Activated naive CD4-positive, alpha-beta T cell treated with anti-CD3 and anti-CD28 coated beads, Interleukin-2, amount 50 U/mL, for 24 hours (primary cell): ENCODE results near the gene RABGAP1.
A peak's percentile ranks its signal among the peaks of the same experiment; 100 is the strongest.

ENCODE experiments used
- H3K27ac Mint-ChIP-seq: one replicate; pipeline ENCODE4 v1.8.0; 2021; ENCODE audit warnings: mild to moderate bottlenecking, mixed read lengths
- H3K27me3 Mint-ChIP-seq: one replicate; pipeline ENCODE4 v1.8.0; 2021; ENCODE audit warnings: mixed read lengths
- H3K36me3 Mint-ChIP-seq: one replicate; pipeline ENCODE4 v1.8.0; 2021; ENCODE audit warnings: mixed read lengths
- H3K4me1 Mint-ChIP-seq: one replicate; pipeline ENCODE4 v1.8.0; 2021; ENCODE audit warnings: mixed read lengths
- H3K4me3 Mint-ChIP-seq: one replicate; pipeline ENCODE4 v1.8.0; 2021; ENCODE audit warnings: mild to moderate bottlenecking, mixed read lengths
- H3K9me3 Mint-ChIP-seq: one replicate; pipeline ENCODE4 v1.8.0; 2021; ENCODE audit warnings: mixed read lengths

Gene RABGAP1

GRCh38 chr9:123070198-123070597 is 129.4 kb downstream of the RABGAP1 start:
- H3K9me3 Mint-ChIP-seq, result no peaks in the 10 kb centered on the region

GRCh38 chr9:123072407-123072995 is 131.7 kb downstream of the RABGAP1 start:
- peaks cover 9% of the 10 kb centered on the region for H3K36me3 Mint-ChIP-seq
- no peaks in the 10 kb centered on the region for H3K27me3 Mint-ChIP-seq
- H3K4me3 Mint-ChIP-seq, result no peak overlapping the region
- H3K4me1 Mint-ChIP-seq, result no peaks in the 10 kb centered on the region
- no peaks in the 10 kb centered on the region for H3K9me3 Mint-ChIP-seq
- no peak overlapping the region for H3K27ac Mint-ChIP-seq

More at GRCh38 chr9:123070198-123070597, 129.4 kb downstream of the RABGAP1 start:
- Mint-ChIP-seq H3K27ac (no peak overlapping the region), H3K4me1 (no peaks in the 10 kb centered on the region), H3K4me3 (no peak overlapping the region), H3K36me3 (peaks cover 15% of the 10 kb centered on the region), H3K27me3 (no peaks in the 10 kb centered on the region)

- peaks cover 8% of the 10 kb centered on the region for H3K36me3 Mint-ChIP-seq
Measured at GRCh38 chr9:123073441-123073840, 132.6 kb downstream of the RABGAP1 start.

DNA sequence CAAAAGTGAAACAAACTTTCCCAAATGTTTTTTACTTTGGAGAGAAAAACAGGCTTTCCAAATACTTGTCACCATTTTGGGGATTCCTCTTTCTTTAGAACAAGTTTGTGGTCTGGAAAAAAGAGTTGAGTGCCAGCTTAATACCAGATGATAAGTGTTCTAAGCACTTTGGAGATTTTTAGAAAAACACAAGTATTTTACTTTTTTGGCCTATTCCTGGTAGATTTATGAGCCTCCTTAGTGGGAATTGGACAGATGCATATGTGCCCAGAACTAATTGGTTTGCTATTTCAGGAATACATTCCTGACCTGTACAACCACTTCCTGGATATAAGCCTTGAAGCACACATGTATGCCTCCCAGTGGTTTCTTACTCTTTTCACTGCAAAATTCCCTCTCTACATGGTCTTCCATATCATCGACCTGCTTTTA is 133.2 kb downstream of the RABGAP1 start:
- Mint-ChIP-seq H3K4me3 (no peak overlapping the region), H3K36me3 (peaks cover 9% of the 10 kb centered on the region), H3K4me1 (no peaks in the 10 kb centered on the region), H3K27ac (no peak overlapping the region), H3K27me3 (no peaks in the 10 kb centered on the region), H3K9me3 (no peaks in the 10 kb centered on the region)

More at GRCh38 chr9:123073441-123073840, 132.6 kb downstream of the RABGAP1 start:
- Mint-ChIP-seq H3K27ac (no peak overlapping the region), H3K9me3 (no peaks in the 10 kb centered on the region), H3K4me1 (no peaks in the 10 kb centered on the region), H3K27me3 (no peaks in the 10 kb centered on the region), H3K4me3 (no peak overlapping the region)

GRCh38 chr9:123074628-123075027 is 133.8 kb downstream of the RABGAP1 start:
- H3K36me3 Mint-ChIP-seq, result peaks cover 9% of the 10 kb centered on the region
- no peaks in the 10 kb centered on the region for H3K27me3 Mint-ChIP-seq
- no peak overlapping the region for H3K27ac Mint-ChIP-seq
- H3K9me3 Mint-ChIP-seq, result no peaks in the 10 kb centered on the region
- no peak overlapping the region for H3K4me3 Mint-ChIP-seq
- no peaks in the 10 kb centered on the region for H3K4me1 Mint-ChIP-seq

GRCh38 chr9:123080444-123080843 is 139.6 kb downstream of the RABGAP1 start:
- Mint-ChIP-seq H3K4me3 (no peak overlapping the region), H3K4me1 (no peaks in the 10 kb centered on the region), H3K9me3 (no peaks in the 10 kb centered on the region), H3K27me3 (no peaks in the 10 kb centered on the region), H3K36me3 (peaks cover 9% of the 10 kb centered on the region), H3K27ac (no peak overlapping the region)

DNA sequence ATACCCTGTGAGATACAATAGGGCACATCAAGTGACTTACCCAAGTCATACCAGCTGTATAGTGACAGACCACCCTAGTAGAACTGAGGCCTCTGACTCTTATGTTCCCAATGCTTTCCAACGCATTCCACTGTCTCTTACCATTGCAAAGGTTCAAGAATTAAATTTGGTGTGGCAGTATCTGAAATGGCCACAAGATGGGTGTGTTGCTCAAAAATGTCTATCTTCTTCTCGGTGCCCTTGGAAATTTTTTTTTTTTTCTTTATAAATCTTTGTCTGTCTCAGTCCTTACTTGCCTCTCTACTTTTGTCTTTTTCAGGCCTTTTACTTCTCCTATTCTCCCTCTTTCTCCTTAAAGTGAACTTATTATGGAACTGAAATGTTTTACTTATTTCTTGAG is 141.0 kb downstream of the RABGAP1 start:
- Mint-ChIP-seq H3K27me3 (no peaks in the 10 kb centered on the region), H3K27ac (no peak overlapping the region), H3K9me3 (no peaks in the 10 kb centered on the region), H3K4me3 (no peak overlapping the region), H3K36me3 (peaks cover 11% of the 10 kb centered on the region), H3K4me1 (no peaks in the 10 kb centered on the region)

- Mint-ChIP-seq H3K27ac (no peak overlapping the region), H3K27me3 (no peaks in the 10 kb centered on the region), H3K9me3 (no peaks in the 10 kb centered on the region), H3K4me3 (no peak overlapping the region), H3K4me1 (no peaks in the 10 kb centered on the region), H3K36me3 (peaks cover 11% of the 10 kb centered on the region)
Measured at GRCh38 chr9:123083680-123084079, 142.9 kb downstream of the RABGAP1 start.

GRCh38 chr9:123084256-123084655 is 143.4 kb downstream of the RABGAP1 start:
- Mint-ChIP-seq H3K27ac (no peak overlapping the region), H3K4me3 (no peak overlapping the region), H3K9me3 (no peaks in the 10 kb centered on the region), H3K27me3 (no peaks in the 10 kb centered on the region), H3K4me1 (no peaks in the 10 kb centered on the region), H3K36me3 (peaks cover 10% of the 10 kb centered on the region)

DNA sequence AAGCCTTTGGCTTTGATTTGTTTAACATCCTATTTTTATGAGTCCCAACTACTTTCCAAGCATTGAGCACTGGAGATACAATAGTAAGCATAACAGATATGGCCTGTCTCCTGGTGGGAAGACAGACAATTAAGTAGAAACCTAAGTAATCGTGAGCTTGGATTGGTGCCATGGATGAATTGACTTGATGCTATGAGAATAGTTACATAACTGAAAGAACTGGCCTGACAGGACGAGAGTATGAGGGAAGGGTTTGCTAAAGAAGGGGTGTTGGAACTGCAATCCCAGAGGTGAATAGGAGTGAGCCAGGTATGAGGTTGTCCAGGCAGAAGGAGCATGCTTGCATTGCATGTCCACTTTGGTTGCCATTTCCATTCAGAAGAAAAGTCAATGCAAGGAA is 145.1 kb downstream of the RABGAP1 start:
- Mint-ChIP-seq H3K27me3 (no peaks in the 10 kb centered on the region), H3K4me1 (no peaks in the 10 kb centered on the region), H3K36me3 (peaks cover 10% of the 10 kb centered on the region), H3K9me3 (no peaks in the 10 kb centered on the region), H3K27ac (no peak overlapping the region), H3K4me3 (no peak overlapping the region)

DNA sequence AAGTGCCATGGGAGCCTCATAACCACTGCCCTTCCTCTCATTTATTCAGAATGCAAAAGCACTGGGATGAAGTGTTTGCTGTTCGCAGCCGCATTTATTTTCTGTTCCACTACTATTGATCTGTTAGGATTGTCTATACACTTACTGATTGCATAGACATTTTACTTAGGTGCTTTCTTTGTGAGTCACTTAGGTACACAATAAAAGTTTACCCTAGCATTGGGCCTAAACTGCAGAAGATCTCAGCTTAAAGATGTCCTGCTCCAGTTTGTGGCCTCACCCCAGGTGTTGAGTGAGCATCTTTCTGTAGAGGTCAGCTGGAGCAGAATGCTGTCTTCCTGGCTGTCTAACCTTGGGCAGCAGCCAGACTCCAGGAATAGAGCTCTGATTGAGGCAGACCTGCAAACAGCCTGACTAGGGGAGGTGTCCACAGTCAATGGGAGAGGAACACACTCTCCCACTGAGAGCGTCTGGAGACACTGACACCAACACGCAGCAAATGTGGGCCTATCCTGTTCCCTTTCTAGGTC is 146.6 kb downstream of the RABGAP1 start:
- Mint-ChIP-seq H3K36me3 (peaks cover 10% of the 10 kb centered on the region), H3K27ac (no peak overlapping the region)

GRCh38 chr9:123089040-123089439 is 148.2 kb downstream of the RABGAP1 start:
- no peaks in the 10 kb centered on the region for H3K9me3 Mint-ChIP-seq
- no peak overlapping the region for H3K4me3 Mint-ChIP-seq
- H3K27ac Mint-ChIP-seq, result peak overlapping the region; percentile 1
- peaks cover 10% of the 10 kb centered on the region for H3K36me3 Mint-ChIP-seq
- H3K4me1 Mint-ChIP-seq, result no peaks in the 10 kb centered on the region
- no peaks in the 10 kb centered on the region for H3K27me3 Mint-ChIP-seq

More for the DNA sequence above, 146.6 kb downstream of the RABGAP1 start:
- Mint-ChIP-seq H3K4me3 (no peak overlapping the region), H3K4me1 (no peaks in the 10 kb centered on the region), H3K9me3 (no peaks in the 10 kb centered on the region), H3K27me3 (no peaks in the 10 kb centered on the region)

DNA sequence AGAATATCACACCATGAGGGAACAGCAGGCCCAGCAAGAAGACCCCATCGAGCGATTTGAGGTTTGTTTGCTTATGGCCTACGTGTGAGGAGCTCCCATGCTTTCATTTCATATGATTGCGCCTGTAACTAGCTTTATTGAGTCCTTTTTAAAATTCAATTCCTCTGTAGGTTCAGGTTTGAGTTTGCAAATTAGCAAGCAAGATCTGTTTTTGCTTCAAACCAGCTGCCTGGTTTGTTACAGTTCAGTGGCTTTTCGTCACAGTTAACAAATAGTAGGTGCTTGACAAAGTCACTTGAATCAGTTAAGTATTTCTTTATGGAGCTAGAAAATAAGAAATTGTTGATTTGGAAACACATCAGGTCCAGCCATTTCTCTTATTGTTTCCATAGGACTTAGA is 149.0 kb downstream of the RABGAP1 start:
- Mint-ChIP-seq H3K27me3 (no peaks in the 10 kb centered on the region), H3K9me3 (no peaks in the 10 kb centered on the region), H3K36me3 (peaks cover 8% of the 10 kb centered on the region), H3K4me3 (no peak overlapping the region), H3K27ac (no peak overlapping the region), H3K4me1 (no peaks in the 10 kb centered on the region)

- Mint-ChIP-seq H3K36me3 (peaks cover 7% of the 10 kb centered on the region), H3K9me3 (no peaks in the 10 kb centered on the region), H3K4me1 (no peaks in the 10 kb centered on the region)
Measured at GRCh38 chr9:123090198-123090896, 149.5 kb downstream of the RABGAP1 start.

DNA sequence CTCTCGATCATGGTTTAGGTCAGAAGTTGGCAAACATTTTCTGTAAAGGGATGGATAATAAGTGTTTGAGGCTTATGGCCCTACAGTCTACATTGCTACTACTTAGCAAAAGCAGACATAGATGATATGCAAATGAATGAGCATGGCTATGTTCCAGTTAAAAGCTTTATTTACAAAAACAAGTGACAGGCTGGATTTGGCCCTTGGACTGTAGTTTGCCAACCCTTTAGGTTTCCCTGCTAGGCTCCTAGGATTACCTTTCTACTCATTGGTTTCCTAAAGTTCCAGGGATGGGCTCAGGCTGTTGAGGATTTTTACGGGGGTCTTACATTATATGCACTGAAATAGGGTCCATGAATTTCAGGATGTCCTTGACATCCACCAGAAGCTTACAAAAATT is 150.1 kb downstream of the RABGAP1 start:
- H3K4me3 Mint-ChIP-seq, result no peak overlapping the region
- no peaks in the 10 kb centered on the region for H3K9me3 Mint-ChIP-seq
- H3K4me1 Mint-ChIP-seq, result no peaks in the 10 kb centered on the region
- no peaks in the 10 kb centered on the region for H3K27me3 Mint-ChIP-seq
- peaks cover 6% of the 10 kb centered on the region for H3K36me3 Mint-ChIP-seq
- H3K27ac Mint-ChIP-seq, result peak overlapping the region; percentile 23

More at GRCh38 chr9:123090198-123090896, 149.5 kb downstream of the RABGAP1 start:
- Mint-ChIP-seq H3K27ac (no peak overlapping the region), H3K4me3 (no peak overlapping the region), H3K27me3 (no peaks in the 10 kb centered on the region)

- H3K27me3 Mint-ChIP-seq, result no peaks in the 10 kb centered on the region
- no peaks in the 10 kb centered on the region for H3K4me1 Mint-ChIP-seq
- peaks cover 4% of the 10 kb centered on the region for H3K36me3 Mint-ChIP-seq
- no peak overlapping the region for H3K4me3 Mint-ChIP-seq
- H3K27ac Mint-ChIP-seq, result no peak overlapping the region
- no peaks in the 10 kb centered on the region for H3K9me3 Mint-ChIP-seq
Measured at GRCh38 chr9:123091459-123091858, 150.6 kb downstream of the RABGAP1 start.
